ENCODE data around the gene NSDHL. TPM values are rescaled to one million over a fixed set of nuclear protein-coding genes. Genes with fewer than 3 reads are reported as not detected.

Gene NSDHL
- total and polyA plus RNA-seq, 3 donors from 2014 or later = 14.6 to 20.0 (median 17.9) TPM

DNA sequence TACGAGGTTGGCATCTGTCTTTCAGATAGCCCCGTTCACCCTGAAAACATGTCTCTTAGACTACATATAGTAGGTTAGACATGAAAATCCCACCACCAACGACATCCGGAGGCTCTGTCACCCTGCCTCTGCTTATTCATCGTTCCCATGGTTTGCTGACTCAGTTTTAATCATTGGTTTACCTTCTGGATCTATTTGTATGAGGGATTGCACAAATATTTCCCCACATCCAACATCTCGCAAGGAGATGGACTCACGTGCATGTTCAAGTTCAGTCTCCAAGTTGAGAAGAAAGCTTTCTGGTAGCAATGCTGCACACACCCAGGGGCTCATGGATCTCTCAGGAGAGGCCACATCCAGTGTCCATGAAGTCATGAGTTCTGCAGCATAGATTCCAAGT is 11.1 kb upstream of the NSDHL start:
- Histone ChIP-seq H3K36me3 (ENCODE audit: low read depth, missing control alignments) (no peaks in the 10 kb centered on the region), H3K9me3 (no peaks in the 10 kb centered on the region), H3K27me3 (no peaks in the 10 kb centered on the region), H3K27ac (no peak overlapping the region), H3K4me1 (no peaks in the 10 kb centered on the region), H3K4me3 (no peak overlapping the region)
- no peak for TF ChIP-seq POLR2A (IDR thresholded peaks at IDR 0.05)
- TF ChIP-seq, protein P1, sequence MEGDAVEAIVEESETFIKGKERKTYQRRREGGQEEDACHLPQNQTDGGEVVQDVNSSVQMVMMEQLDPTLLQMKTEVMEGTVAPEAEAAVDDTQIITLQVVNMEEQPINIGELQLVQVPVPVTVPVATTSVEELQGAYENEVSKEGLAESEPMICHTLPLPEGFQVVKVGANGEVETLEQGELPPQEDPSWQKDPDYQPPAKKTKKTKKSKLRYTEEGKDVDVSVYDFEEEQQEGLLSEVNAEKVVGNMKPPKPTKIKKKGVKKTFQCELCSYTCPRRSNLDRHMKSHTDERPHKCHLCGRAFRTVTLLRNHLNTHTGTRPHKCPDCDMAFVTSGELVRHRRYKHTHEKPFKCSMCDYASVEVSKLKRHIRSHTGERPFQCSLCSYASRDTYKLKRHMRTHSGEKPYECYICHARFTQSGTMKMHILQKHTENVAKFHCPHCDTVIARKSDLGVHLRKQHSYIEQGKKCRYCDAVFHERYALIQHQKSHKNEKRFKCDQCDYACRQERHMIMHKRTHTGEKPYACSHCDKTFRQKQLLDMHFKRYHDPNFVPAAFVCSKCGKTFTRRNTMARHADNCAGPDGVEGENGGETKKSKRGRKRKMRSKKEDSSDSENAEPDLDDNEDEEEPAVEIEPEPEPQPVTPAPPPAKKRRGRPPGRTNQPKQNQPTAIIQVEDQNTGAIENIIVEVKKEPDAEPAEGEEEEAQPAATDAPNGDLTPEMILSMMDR (IDR thresholded peaks at IDR 0.05) = no peak
- intact Hi-C loops (cut with DNase I; ENCODE audit: low total_unique reads) = no loop called here
- no peak for DNase-seq
- WGBS, 2 donors = 77 to 94% methylated on average over 5 to 7 of the region's 7 CpGs

DNA sequence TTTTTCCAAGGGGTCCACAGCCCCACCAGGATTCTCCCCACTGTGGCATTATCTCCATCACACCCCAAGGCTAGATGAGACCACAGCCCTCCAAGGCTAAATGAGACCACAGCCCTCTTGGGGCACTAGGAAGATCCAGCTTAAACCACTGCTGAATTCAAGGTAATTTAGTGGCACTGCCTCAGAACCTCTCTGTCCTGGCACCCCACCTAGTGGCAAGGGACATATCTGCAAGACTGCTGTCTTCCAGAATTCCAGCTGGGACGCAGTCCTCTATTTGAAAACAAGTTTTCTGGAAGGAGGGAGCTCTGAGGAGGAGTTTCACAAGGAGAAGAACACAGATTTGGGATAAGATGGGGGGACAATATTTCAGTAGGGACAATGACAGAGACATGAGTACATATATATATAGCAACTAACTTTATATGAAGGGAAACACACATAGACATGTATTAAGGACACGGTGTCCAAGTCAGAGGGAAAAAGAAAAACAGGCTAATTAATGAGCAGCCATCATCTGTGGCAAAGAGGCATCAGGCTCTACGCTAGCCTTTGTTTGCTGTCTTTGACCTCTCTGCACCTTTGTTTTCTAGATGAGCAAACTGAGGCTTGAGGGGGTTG is 9.6 kb upstream of the NSDHL start:
- H3K27ac ChIP-seq = no peak overlapping the region
- peak; percentile 36 for DNase-seq
- WGBS, 2 donors = 63 to 74% methylated on average over 3 of the region's 3 CpGs
- TF ChIP-seq POLR2A (IDR thresholded peaks at IDR 0.05) = no peak
- TF ChIP-seq, protein P1 (IDR thresholded peaks at IDR 0.05) = peak in 1 of 3 experiments; percentile 32
- intact Hi-C loops (cut with DNase I; ENCODE audit: low total_unique reads) = no loop called here
- no peaks in the 10 kb centered on the region for H3K9me3 ChIP-seq
- no peaks in the 10 kb centered on the region for H3K36me3 ChIP-seq (ENCODE audit: low read depth, missing control alignments)
- no peaks in the 10 kb centered on the region for H3K4me1 ChIP-seq
- H3K4me3 ChIP-seq = no peak overlapping the region
- H3K27me3 ChIP-seq = no peaks in the 10 kb centered on the region

DNA sequence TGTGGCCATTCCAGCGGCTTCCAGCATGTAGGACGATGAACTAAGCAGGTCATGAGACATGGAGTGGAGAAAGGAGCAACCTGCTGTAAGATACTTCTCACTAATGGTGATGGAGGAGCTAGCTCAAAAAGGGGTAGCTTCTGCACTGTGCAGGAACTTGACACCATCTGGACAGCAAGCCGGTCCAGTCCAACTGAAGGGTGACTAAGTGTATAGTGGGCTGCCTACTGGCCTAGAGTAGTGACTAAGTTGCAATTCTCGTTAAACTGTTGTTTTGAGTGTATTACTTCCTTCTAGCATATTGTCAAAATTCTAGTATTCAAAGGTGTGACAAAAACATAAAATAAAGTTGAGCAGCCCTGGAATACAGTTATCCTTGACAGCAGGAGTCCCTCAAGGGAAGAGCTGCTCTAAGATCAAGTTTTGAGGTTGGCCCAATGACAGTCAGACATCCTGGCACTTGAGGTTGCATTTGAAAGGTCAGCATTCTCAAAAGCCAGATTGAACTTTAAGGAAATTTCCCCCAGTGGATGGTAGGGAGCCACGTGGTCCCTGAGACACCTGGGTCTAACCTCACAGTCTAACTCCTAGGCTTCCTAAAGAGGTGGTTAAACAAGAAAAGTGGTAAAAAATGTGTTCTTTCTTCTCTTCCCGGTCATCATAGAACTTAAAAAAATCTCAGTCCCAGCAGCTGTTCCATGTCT is 8.3 kb upstream of the NSDHL start:
- Histone ChIP-seq H3K9me3 (no peaks in the 10 kb centered on the region), H3K27me3 (no peaks in the 10 kb centered on the region), H3K4me3 (no peak overlapping the region), H3K4me1 (no peaks in the 10 kb centered on the region), H3K36me3 (ENCODE audit: low read depth, missing control alignments) (no peaks in the 10 kb centered on the region), H3K27ac (no peak overlapping the region)
- no peak for DNase-seq
- intact Hi-C loops (cut with DNase I; ENCODE audit: low total_unique reads) = no loop called here
- TF ChIP-seq, protein P1 (IDR thresholded peaks at IDR 0.05) = no peak
- TF ChIP-seq POLR2A (IDR thresholded peaks at IDR 0.05) = no peak
- WGBS, 2 donors = 53 to 76% methylated on average over 4 to 6 of the region's 6 CpGs

DNA sequence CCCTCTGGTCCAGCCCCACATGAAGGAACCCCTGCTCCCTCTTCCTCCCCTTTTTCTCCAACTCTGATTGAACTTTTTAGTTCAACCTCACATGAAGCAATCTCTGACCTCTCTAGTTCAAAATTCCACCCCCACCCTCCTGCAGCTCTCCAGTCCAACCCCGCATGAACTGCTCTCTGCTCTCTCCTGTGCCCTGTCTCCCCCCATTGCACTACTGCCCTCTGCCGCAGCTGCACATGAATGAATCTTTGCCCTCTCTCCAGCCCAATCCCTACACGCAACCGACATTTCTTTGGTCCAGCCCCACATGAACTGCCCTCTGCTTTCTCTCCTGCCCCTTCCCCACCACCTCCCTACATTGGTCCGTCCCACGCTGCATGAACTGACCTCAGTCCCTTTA is 7.2 kb upstream of the NSDHL start:
- WGBS, 2 donors = 74 to 85% methylated on average over 6 of the region's 6 CpGs
- no peaks in the 10 kb centered on the region for H3K36me3 ChIP-seq (ENCODE audit: low read depth, missing control alignments)
- no peak for DNase-seq
- H3K4me1 ChIP-seq = no peaks in the 10 kb centered on the region
- TF ChIP-seq, protein P1 (IDR thresholded peaks at IDR 0.05) = no peak
- TF ChIP-seq POLR2A (IDR thresholded peaks at IDR 0.05) = no peak
- intact Hi-C loops (cut with DNase I; ENCODE audit: low total_unique reads) = no loop called here
- no peaks in the 10 kb centered on the region for H3K9me3 ChIP-seq
- no peaks in the 10 kb centered on the region for H3K27me3 ChIP-seq
- no peak overlapping the region for H3K27ac ChIP-seq
- H3K4me3 ChIP-seq = no peak overlapping the region

Measured in testis (tissue), 3 donors.